ENCODE data around the gene TSKS.

The TSKS gene

DNA sequence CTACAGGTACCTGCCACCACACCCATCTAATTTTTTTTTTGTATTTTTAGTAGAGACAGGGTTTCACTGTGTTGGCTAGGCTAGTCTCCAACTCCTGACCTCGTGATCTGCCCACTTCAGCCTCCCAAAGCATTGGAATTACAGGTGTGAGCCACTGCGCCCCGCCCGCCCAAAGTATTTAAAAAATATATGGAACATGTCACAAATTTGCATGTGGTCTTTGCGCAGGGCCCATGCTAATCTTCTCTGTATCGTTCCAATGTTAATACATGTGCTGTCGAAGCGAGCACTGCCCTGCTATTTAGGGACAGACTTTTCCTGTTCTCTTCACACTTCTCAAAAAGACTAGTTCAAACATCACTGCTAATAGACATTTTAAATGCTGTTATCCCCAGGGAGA is 1.2 kb upstream of the TSKS start:
- no peak for FAIRE-seq
- TF ChIP-seq POLR2AphosphoS5 (IDR thresholded peaks at IDR 0.05; ENCODE audit: low read depth, low read length) (no peak), TAF1 (IDR thresholded peaks at IDR 0.05; ENCODE audit: borderline replicate concordance, low read depth, low read length) (no peak), POLR2A (IDR thresholded peaks at IDR 0.05; ENCODE audit: low read depth, low read length) (no peak)
- no peak for DNase-seq (ENCODE audit: insufficient read length)

DNA sequence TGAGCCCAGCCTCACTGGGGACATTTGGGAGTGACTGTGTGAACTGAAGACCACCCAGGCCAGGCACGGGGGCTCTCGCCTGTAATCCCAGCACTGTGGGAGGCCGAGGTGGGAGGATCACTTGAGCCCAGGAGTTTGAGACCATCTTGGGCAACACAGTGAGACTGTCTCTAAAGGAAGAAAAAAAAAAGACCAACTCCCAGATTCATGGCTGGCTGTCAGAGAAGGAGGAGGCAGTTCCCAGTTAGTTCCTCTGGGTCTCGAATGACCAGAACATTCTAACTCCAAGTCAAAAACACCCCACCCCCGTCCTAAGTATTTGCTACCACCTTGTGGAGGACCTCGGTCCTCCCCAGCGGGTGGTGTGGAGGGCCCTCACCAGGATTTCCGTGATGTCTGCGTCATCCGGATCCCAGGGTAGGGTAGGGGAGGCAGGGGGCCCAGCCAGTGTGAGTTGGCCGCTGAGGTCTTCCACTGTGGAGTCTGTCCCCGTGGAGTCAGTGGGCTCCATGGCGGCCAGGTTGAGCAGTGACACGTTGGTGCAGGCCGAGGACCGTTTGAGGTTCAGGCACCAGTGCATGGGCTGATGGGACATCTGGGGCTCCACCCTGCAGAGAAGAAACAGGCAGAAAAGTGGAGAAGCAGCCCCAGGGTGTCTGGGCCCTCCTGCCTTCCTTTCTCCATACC is 1.3 kb downstream of the TSKS start:
- no peak for DNase-seq (ENCODE audit: insufficient read length)
- no peak for FAIRE-seq
- no peak for TF ChIP-seq POLR2A (IDR thresholded peaks at IDR 0.05; ENCODE audit: low read depth, low read length)
- TF ChIP-seq POLR2AphosphoS5 (IDR thresholded peaks at IDR 0.05; ENCODE audit: low read depth, low read length): no peak
- TF ChIP-seq TAF1 (IDR thresholded peaks at IDR 0.05; ENCODE audit: borderline replicate concordance, low read depth, low read length): no peak

DNA sequence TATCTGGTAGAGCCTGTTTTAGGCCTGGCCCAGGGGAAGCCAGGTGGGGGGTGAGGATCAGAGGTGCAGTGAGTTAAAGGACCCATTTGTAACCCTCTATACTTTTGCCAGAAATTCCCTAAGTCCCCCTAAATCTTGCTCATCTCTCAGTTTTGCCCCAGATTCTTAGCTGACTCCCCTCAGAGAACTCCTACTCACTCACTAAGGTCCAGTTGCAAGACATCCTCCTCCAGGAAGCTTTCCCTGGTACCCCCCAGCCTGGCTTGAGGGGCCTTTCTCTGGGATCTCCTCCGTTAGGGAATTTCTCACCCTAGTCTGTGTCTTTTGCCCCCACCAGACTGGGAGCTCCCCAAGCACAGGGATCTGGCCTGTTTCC is 1.9 kb downstream of the TSKS start:
- TF ChIP-seq POLR2AphosphoS5 (IDR thresholded peaks at IDR 0.05; ENCODE audit: low read depth, low read length) (no peak), TAF1 (IDR thresholded peaks at IDR 0.05; ENCODE audit: borderline replicate concordance, low read depth, low read length) (no peak), POLR2A (IDR thresholded peaks at IDR 0.05; ENCODE audit: low read depth, low read length) (no peak)
- no peak for FAIRE-seq
- DNase-seq (ENCODE audit: insufficient read length): no peak

DNA sequence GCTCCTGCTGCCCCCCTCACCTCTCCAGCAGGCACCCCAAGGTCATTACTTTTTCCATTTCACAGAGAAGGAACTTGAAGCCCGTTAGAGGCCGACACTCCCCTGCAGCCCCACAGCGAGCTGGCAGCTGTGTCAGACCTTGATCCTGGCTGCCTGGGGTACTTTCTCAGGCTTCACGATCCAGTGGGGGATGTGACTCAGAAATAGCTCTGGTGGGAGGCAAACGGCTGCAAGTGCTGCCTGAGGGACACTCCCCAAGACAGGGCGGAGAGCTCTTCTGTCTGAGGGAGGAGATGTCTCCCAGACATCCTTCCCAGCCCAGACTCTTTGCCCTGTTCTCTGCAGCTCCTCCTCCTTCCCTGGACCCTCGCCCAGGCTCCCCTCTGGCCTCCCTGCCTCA is 4.8 kb downstream of the TSKS start:
- FAIRE-seq (no peak), DNase-seq (ENCODE audit: insufficient read length) (no peak)
- TF ChIP-seq TAF1 (IDR thresholded peaks at IDR 0.05; ENCODE audit: borderline replicate concordance, low read depth, low read length) (no peak), POLR2AphosphoS5 (IDR thresholded peaks at IDR 0.05; ENCODE audit: low read depth, low read length) (no peak), POLR2A (IDR thresholded peaks at IDR 0.05; ENCODE audit: low read depth, low read length) (no peak)

DNA sequence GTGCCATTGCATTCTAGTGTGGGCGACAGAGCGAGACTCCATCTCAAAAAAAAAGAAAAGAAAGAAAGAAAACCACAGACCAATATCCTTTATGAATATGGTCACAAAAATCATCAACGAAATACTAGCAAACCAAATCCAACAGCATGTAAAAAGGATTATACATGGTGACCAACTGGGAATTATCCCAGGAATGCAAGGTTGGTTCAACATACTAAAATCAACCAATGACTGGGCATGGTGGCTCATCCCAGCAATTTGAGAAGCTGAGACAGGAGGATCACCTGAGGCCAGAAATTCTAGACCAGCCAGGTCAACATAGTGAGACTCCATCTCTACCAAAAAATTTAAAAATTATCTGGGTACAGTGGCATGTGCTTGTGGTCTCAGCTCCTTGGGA is 7.2 kb downstream of the TSKS start:
- TF ChIP-seq POLR2AphosphoS5 (IDR thresholded peaks at IDR 0.05; ENCODE audit: low read depth, low read length) (no peak), POLR2A (IDR thresholded peaks at IDR 0.05; ENCODE audit: low read depth, low read length) (no peak), TAF1 (IDR thresholded peaks at IDR 0.05; ENCODE audit: borderline replicate concordance, low read depth, low read length) (no peak)
- no peak for FAIRE-seq

DNA sequence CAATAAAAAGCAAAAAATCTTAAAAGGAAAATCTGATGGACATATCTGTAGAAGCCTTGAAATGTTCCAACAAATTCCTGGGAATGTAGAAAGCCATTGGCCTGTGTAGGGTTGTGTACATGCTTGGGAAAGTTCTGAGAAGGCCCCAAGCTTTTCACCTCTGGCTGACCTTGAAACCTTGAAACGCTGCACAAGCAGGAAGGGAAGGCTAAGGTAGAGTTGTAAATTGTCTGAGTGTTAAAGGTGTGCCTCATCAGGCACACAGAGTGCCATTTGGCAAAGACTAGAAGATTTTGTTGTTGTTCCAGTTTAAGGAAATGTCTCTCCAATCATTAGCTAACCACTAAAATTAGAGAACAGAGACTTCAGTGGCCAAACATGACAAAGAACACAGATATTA is 10.4 kb downstream of the TSKS start:
- FAIRE-seq: no peak
- TF ChIP-seq POLR2A (IDR thresholded peaks at IDR 0.05; ENCODE audit: low read depth, low read length): no peak
- no peak for TF ChIP-seq TAF1 (IDR thresholded peaks at IDR 0.05; ENCODE audit: borderline replicate concordance, low read depth, low read length)
- no peak for TF ChIP-seq POLR2AphosphoS5 (IDR thresholded peaks at IDR 0.05; ENCODE audit: low read depth, low read length)
- no peak for DNase-seq (ENCODE audit: insufficient read length)

More for the DNA sequence above, 7.2 kb downstream of the TSKS start:
- DNase-seq (ENCODE audit: insufficient read length): no peak

DNA sequence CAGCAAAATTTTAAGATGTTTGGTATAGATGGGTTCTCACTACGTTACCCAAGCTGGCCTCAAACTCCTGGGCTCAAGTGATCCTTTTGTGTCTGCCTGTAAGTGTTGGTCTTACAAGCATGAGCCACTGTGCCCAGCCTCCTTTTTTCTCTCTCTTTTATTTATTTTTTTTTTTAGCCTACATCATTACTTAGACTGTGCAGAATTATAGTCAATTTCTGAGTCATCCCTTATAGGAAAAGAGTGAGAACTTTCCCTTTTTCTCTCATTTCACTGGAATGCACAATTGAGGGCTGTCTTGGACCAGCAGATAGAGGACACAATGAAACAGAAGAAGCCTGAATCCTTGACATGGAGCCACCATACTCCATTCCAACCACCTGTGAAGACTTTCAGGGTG is 13.3 kb downstream of the TSKS start:
- FAIRE-seq (no peak), DNase-seq (ENCODE audit: insufficient read length) (no peak)
- TF ChIP-seq POLR2A (IDR thresholded peaks at IDR 0.05; ENCODE audit: low read depth, low read length): no peak
- no peak for TF ChIP-seq POLR2AphosphoS5 (IDR thresholded peaks at IDR 0.05; ENCODE audit: low read depth, low read length)
- TF ChIP-seq TAF1 (IDR thresholded peaks at IDR 0.05; ENCODE audit: borderline replicate concordance, low read depth, low read length): no peak

DNA sequence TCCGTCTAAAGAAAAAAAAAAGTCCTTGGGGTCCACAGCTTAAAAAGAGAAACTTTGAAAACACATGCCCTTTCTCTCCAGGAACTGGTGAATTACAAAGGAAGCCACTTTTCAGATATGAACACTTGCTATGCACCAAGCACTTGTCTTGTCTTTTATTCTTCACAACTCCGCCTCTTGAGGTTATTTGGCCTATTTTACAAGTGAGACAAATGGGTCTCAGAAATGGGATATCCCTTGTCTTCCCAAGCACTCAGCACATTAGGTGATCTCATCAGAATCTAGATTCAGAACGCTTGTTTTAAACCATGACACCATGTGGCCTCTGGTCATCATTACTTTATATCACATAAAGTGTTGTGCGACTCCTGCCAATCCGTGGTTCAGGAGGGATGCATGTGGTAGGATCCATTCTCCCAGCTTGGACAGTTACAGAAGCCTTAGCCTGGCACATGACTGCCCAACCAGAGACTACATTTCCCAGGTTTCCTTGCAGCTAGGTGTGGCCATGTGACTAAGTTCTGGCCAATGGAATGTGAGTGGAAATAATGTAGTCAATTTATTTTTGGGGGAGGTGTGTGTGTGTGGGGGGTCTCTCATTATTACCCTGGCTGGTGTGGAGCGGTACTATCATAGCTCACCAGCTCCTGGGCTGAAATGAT is 13.9 kb downstream of the TSKS start:
- FAIRE-seq (no peak), DNase-seq (ENCODE audit: insufficient read length) (no peak)
- TF ChIP-seq POLR2A (IDR thresholded peaks at IDR 0.05; ENCODE audit: low read depth, low read length) (no peak), POLR2AphosphoS5 (IDR thresholded peaks at IDR 0.05; ENCODE audit: low read depth, low read length) (no peak)

DNA sequence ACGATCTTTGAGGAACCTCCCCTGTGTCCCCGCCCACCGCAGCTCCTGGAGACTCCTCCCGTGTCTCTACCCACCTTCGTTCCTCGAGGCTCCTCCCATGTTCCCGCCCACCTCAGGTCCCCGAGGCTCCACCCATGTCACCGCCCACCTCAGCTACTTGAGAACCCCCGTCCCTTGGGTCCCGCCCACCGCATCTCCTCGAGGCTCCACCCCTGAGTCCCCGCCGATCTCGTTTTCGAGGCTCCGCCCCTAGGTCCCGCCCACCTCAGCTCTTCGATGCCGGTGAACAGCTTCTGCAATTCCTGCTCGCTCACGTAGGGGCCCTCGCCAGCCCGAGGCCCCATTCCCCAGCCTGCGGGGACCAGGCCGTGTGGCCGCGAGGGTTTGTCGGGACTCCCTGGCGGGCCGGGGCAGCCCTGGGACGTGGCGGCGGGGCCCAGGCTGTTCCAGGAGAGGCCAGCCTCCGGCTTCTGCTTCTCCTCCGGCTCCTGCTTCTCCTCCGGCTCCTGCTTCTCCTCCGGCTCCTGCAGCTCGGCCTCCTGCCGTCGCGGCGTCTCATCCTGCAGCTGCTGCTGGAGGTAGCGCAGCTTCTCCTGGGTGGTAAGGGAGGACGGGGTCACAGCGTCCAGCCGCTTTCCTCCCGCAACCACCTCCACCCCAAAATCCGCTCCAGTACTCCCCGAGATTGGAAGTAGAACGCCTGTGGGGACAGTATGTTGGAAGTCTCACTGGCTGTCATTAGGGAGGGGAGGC is 16.7 kb downstream of the TSKS start:
- TF ChIP-seq POLR2A (IDR thresholded peaks at IDR 0.05; ENCODE audit: low read depth, low read length) (no peak), TAF1 (IDR thresholded peaks at IDR 0.05; ENCODE audit: borderline replicate concordance, low read depth, low read length) (no peak)
- FAIRE-seq (no peak), DNase-seq (ENCODE audit: insufficient read length) (no peak)

DNA sequence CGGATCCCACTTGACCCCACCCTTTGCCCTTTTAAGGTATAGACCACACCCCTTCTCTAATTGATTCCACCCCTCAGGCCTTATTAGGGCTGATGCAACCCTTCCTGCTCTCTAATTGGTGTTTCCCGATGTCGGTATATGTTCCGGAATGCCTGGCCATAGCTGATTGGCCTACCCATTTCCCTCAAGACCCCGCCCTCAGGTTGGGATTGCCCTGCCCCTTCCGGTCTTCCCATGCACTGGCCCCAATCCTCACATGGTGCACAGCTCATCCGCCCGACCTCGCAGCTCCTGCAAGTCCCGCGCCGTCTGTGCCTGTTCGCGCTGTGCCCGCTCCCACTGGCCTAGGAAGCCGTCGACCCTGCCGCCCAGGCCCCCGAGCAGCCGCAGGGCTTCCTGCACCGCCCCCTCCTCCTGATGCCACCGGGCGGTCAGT is 18.1 kb downstream of the TSKS start:
- TF ChIP-seq POLR2A (IDR thresholded peaks at IDR 0.05; ENCODE audit: low read depth, low read length) (no peak), POLR2AphosphoS5 (IDR thresholded peaks at IDR 0.05; ENCODE audit: low read depth, low read length) (no peak), TAF1 (IDR thresholded peaks at IDR 0.05; ENCODE audit: borderline replicate concordance, low read depth, low read length) (no peak)
- FAIRE-seq (no peak), DNase-seq (ENCODE audit: insufficient read length) (no peak)

DNA sequence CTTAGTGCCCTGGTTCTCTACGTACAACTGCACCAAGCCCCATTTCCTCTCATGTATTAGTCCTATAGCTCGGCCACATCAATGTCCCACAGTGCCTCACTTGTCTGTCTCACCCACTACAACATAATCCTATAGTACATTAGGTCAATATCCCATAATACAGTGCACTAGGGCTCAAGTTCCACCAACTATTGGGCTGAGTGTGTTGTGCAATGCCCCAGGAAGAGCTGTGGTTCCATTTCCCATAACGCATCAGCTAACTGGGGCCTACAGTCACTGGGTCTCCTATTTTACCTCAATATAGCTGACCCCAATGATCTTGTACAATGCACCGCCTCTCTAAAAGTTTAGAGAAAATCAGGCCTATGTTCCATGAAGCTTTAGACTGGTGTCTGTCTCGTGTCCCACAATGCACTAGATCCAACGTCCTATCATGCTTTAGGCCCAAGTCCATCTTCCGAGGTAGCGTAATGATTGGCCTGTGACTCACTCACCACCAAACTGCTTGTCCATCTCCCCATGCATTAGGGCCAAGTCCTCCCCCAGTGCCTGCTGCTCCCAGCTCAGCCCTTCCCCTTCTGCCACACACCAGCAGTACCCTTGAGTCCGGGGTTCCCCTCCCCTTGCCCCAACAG is 21.8 kb downstream of the TSKS start:
- FAIRE-seq (no peak), DNase-seq (ENCODE audit: insufficient read length) (no peak)
- TF ChIP-seq TAF1 (IDR thresholded peaks at IDR 0.05; ENCODE audit: borderline replicate concordance, low read depth, low read length): no peak
- no peak for TF ChIP-seq POLR2AphosphoS5 (IDR thresholded peaks at IDR 0.05; ENCODE audit: low read depth, low read length)
- no peak for TF ChIP-seq POLR2A (IDR thresholded peaks at IDR 0.05; ENCODE audit: low read depth, low read length)

Measured in GM12892 (cell line).